ENCODE data around the gene MYH1.
"Not testable (repeated sequence)": the region's sequence is repeated elsewhere in the genome, so short reads cannot be mapped to it uniquely, and the experiment has no call there.

Gene MYH1

GRCh38 chr17:10549096-10549842 lies 30.9 kb upstream of the MYH1 start, which contains the start of gene MYH2:
Gene MYH2, minus strand, starts transcription at chr17:10549658. Its CDS starts 1,738 bp downstream, at chr17:10547920.
- TF ChIP-seq, protein P1, sequence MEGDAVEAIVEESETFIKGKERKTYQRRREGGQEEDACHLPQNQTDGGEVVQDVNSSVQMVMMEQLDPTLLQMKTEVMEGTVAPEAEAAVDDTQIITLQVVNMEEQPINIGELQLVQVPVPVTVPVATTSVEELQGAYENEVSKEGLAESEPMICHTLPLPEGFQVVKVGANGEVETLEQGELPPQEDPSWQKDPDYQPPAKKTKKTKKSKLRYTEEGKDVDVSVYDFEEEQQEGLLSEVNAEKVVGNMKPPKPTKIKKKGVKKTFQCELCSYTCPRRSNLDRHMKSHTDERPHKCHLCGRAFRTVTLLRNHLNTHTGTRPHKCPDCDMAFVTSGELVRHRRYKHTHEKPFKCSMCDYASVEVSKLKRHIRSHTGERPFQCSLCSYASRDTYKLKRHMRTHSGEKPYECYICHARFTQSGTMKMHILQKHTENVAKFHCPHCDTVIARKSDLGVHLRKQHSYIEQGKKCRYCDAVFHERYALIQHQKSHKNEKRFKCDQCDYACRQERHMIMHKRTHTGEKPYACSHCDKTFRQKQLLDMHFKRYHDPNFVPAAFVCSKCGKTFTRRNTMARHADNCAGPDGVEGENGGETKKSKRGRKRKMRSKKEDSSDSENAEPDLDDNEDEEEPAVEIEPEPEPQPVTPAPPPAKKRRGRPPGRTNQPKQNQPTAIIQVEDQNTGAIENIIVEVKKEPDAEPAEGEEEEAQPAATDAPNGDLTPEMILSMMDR (conservative IDR thresholded peaks at IDR 0.05; ENCODE audit: low read depth, low read length), result no peak

GRCh38 chr17:10547351-10547750 lies 29.0 kb upstream of the MYH1 start:
- TF ChIP-seq, protein P1 (conservative IDR thresholded peaks at IDR 0.05; ENCODE audit: low read depth, low read length), result no peak
- H3K4me3 ChIP-seq (ENCODE audit: low read length), result no peak overlapping the region
- DNase-seq (ENCODE audit: low read depth), result no peak

More at GRCh38 chr17:10549096-10549842, 30.9 kb upstream of the MYH1 start, which contains the start of gene MYH2:
- no peak for DNase-seq (ENCODE audit: low read depth)
- no peak within 1 kb of the TSS for H3K4me3 ChIP-seq (ENCODE audit: low read length)

- H3K4me3 ChIP-seq (ENCODE audit: low read length); DNase-seq (ENCODE audit: low read depth): not testable (repeated sequence)
These were observed 25.1 kb upstream of the MYH1 start for GRCh38 chr17:10543486-10543885.

DNA sequence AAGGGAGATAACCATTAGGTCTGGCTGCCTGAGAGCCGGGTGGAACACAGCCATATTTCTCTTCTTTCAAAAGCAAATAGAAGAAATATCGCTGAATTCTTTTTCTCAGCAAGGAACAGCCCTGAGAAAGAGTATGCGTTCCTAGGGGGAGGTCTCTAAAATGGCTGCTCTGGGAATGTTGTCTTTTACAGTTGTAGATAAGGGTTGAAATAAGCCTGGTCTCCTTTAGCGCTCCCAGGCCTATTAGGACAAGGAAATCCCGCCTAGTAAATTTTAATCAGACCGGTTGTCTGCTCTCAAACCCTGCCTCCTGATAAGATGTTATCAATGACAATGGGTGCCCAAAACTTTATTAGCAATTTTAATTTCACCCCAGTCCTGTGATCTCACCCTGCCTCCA lies 22.8 kb upstream of the MYH1 start:
- H3K4me3 ChIP-seq (ENCODE audit: low read length); DNase-seq (ENCODE audit: low read depth): not testable (repeated sequence)

DNA sequence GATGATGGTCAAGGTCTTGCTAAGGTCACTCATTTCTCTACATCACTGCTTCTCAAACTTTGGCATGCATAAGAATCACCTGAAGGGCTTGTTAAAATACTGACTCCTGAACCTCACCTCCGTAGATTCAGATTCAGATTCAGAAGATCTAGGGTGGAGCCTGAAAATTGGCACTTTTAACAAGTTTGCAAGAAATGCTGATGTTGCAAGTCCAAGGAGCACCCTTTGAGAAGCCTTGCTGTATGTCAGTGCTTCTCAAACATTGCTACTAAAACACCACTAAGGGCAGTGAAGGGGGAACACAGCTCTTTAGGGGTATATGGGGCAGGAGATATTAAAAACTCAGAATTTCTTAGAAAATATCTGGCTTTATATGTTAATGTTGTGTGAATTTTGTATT lies 13.7 kb upstream of the MYH1 start:
- DNase-seq (ENCODE audit: low read depth), result no peak
- TF ChIP-seq, protein P1 (conservative IDR thresholded peaks at IDR 0.05; ENCODE audit: low read depth, low read length), result no peak
- H3K4me3 ChIP-seq (ENCODE audit: low read length), result no peak overlapping the region

DNA sequence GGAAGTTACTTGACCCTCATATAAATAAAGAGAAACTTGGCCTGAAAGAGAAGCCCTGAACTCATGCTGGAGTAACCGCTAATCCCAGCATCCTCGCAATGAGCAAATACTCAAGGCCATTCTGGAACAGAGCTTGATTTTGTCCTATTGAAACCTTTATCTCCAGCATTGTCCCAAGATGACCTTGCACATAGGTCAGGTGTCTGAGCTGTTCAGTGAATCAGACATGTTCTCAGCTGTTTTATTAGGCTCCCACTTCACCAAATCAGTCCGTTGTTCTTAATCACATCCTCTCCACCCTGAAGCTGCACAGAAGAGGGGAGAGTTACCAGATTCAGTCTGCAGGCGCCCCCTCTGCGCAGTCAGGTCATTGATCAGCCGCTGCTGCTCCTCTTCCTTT lies 9.1 kb upstream of the MYH1 start:
- no peak for DNase-seq (ENCODE audit: low read depth)
- H3K4me3 ChIP-seq (ENCODE audit: low read length), result no peak overlapping the region
- TF ChIP-seq, protein P1 (conservative IDR thresholded peaks at IDR 0.05; ENCODE audit: low read depth, low read length), result no peak

DNA sequence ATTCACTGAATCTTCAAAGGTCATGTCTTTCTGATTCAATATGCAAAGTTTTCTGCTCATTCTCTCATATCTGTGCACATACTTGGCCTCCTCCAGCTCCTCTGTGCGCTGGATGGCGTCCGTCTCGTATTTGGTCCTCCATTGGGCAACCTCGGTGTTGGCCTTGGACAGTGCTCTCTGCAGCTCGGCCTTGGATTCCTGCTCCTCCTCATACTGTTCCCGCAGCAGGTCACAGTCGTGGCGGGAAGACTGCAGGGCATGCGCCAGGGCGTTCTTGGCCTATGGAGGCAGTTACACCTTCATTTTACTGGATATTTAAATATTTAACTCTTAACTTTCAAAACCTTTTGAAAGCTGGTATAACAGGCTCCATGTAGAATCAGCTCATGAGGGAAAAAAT lies 8.2 kb upstream of the MYH1 start:
- TF ChIP-seq, protein P1 (conservative IDR thresholded peaks at IDR 0.05; ENCODE audit: low read depth, low read length), result no peak

GRCh38 chr17:10523064-10523463 lies 4.7 kb upstream of the MYH1 start:
- no peak overlapping the region for H3K4me3 ChIP-seq (ENCODE audit: low read length)
- DNase-seq (ENCODE audit: low read depth), result no peak
- TF ChIP-seq, protein P1 (conservative IDR thresholded peaks at IDR 0.05; ENCODE audit: low read depth, low read length), result no peak

More for the DNA sequence above, 8.2 kb upstream of the MYH1 start:
- H3K4me3 ChIP-seq (ENCODE audit: low read length), result no peak overlapping the region
- no peak for DNase-seq (ENCODE audit: low read depth)

Data from retinal pigment epithelial cell (primary cell).